Stimulated activated CD8-positive, alpha-beta memory T cell treated with anti-CD3 and anti-CD28 coated beads, Interleukin-2, amount 100 ng/mL, for 48 hours (primary cell): Measurements from ENCODE around the gene C14orf119.

Experiments used
- DNase-seq, 2 donors: peaks; one replicate each; pipeline ENCODE4 v3.0.0-alpha.2; 2020; ENCODE audit warnings: low read depth in 2 of 2

The C14orf119 gene

GRCh38 chr14:23126548-23127278, 31.4 kb downstream of the C14orf119 start:
- DNase-seq, result no peak

- no peak for DNase-seq
These were observed 32.6 kb downstream of the C14orf119 start for GRCh38 chr14:23127861-23128260.

GRCh38 chr14:23128969-23129758, 33.9 kb downstream of the C14orf119 start:
- no peak for DNase-seq

GRCh38 chr14:23129759-23130316, 34.5 kb downstream of the C14orf119 start:
- DNase-seq, result no peak

- no peak for DNase-seq
These were observed 35.6 kb downstream of the C14orf119 start for GRCh38 chr14:23130871-23131270.

- no peak for DNase-seq
These were observed 36.2 kb downstream of the C14orf119 start for GRCh38 chr14:23131482-23131881.

GRCh38 chr14:23132970-23133369, 37.7 kb downstream of the C14orf119 start:
- DNase-seq, result no peak

GRCh38 chr14:23136566-23137133, 41.3 kb downstream of the C14orf119 start:
- no peak for DNase-seq

GRCh38 chr14:23137192-23137812, 42.0 kb downstream of the C14orf119 start:
- no peak for DNase-seq

GRCh38 chr14:23137813-23138535, 42.7 kb downstream of the C14orf119 start:
- no peak for DNase-seq

- DNase-seq, result no peak
These were observed 44.6 kb downstream of the C14orf119 start for GRCh38 chr14:23139874-23140273.

- no peak for DNase-seq
These were observed 45.1 kb downstream of the C14orf119 start for GRCh38 chr14:23140371-23140770.

- DNase-seq, result no peak
These were observed 46.6 kb downstream of the C14orf119 start for GRCh38 chr14:23141706-23142444.

- no peak for DNase-seq
These were observed 47.5 kb downstream of the C14orf119 start for GRCh38 chr14:23142826-23143225.

- DNase-seq, result no peak
These were observed 48.6 kb downstream of the C14orf119 start for GRCh38 chr14:23143911-23144310.

GRCh38 chr14:23145794-23146350, 50.6 kb downstream of the C14orf119 start:
- DNase-seq, result no peak

GRCh38 chr14:23146351-23146910, 51.1 kb downstream of the C14orf119 start:
- DNase-seq, result no peak

GRCh38 chr14:23146980-23147379, 51.7 kb downstream of the C14orf119 start:
- no peak for DNase-seq

GRCh38 chr14:23147676-23148075, 52.4 kb downstream of the C14orf119 start:
- no peak for DNase-seq
